SK-N-SH treated with all-trans-retinoic acid at 6 μM for 48 hours (cell line): Measurements from ENCODE around the gene EPB41L4A.

Experiments used
- ESRRG ChIP-seq: fragments of 250-450 bp; sonication (Bioruptor Pico); IDR thresholded peaks from 2 replicates; pipeline ENCODE4 v1.6.1; 2021; ENCODE audit warnings: mild to moderate bottlenecking
- ISL1 ChIP-seq: fragments of 250-450 bp; sonication (Bioruptor Pico); IDR thresholded peaks from 2 replicates; pipeline ENCODE4 v2.1.2; 2022; ENCODE audit warnings: mild to moderate bottlenecking, moderate library complexity
- OSR1 ChIP-seq: fragments of 250-450 bp; sonication (Bioruptor Pico); IDR thresholded peaks from 2 replicates; pipeline ENCODE4 v1.8.0; 2022; ENCODE audit warnings: moderate library complexity, mild to moderate bottlenecking, inconsistent platforms
- TCF4 ChIP-seq: fragments of 250-450 bp; sonication (Bioruptor Pico); IDR thresholded peaks from 2 replicates; pipeline ENCODE4 v1.8.0; 2021; ENCODE audit warnings: mild to moderate bottlenecking, moderate library complexity, borderline replicate concordance
- ZFP3 ChIP-seq: fragments of 250-450 bp; sonication (Bioruptor Pico); IDR thresholded peaks from 2 replicates; pipeline ENCODE4 v1.5.0; 2020; ENCODE audit warnings: mild to moderate bottlenecking, moderate library complexity
- ZFP30 ChIP-seq: fragments of 450-650 bp; formaldehyde crosslinking; IDR thresholded peaks from 2 replicates; pipeline ENCODE4 v1.5.0; 2022; ENCODE audit warnings: mild to moderate bottlenecking, moderate library complexity
- TF ChIP-seq, protein P1 (sequence below): fragments of 250-450 bp; sonication (Bioruptor Pico); IDR thresholded peaks from 2 replicates; pipeline ENCODE4 v1.5.1; 2020; ENCODE audit warnings: low read depth, mild to moderate bottlenecking, moderate library complexity
- TF ChIP-seq, protein P2 (sequence below): fragments of 250-450 bp; sonication (Bioruptor Pico); IDR thresholded peaks from 2 replicates; pipeline ENCODE4 v1.8.0; 2020; ENCODE audit warnings: mild to moderate bottlenecking, moderate library complexity, borderline replicate concordance
- TF ChIP-seq, protein P3 (sequence below): fragments of 250-450 bp; sonication (Bioruptor Pico); IDR thresholded peaks from 2 replicates; pipeline ENCODE4 v1.5.1; 2021; ENCODE audit warnings: mild to moderate bottlenecking, moderate library complexity
- TF ChIP-seq, protein P4 (sequence below): fragments of 250-450 bp; sonication (Bioruptor Pico); IDR thresholded peaks from 2 replicates; pipeline ENCODE4 v1.5.0; 2020; ENCODE audit warnings: mild to moderate bottlenecking, moderate library complexity

DNA sequence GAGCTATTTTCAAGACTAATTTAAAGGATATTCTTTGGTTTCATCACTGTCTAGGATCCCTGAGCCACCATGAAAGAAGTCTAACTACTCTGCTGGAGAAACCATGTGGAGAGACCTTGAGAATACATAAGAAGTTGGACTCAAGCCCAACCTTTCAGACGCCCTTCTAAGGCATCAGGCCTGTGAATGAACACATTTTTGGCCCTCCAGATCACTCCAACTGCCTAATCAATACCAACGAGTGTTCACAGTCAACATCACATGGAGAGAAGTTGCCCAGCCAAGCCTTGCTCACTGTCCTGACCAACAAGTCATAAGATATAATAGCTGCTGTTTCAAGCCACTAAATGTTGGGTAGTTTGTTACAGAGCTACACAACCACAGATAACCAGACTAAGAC lies 100.7 kb downstream of the EPB41L4A start:
- no peak for TF ChIP-seq ISL1 (CRISPR knock-in tag)
- no peak for TF ChIP-seq ZFP30 (CRISPR knock-in tag)
- TF ChIP-seq, protein P1, sequence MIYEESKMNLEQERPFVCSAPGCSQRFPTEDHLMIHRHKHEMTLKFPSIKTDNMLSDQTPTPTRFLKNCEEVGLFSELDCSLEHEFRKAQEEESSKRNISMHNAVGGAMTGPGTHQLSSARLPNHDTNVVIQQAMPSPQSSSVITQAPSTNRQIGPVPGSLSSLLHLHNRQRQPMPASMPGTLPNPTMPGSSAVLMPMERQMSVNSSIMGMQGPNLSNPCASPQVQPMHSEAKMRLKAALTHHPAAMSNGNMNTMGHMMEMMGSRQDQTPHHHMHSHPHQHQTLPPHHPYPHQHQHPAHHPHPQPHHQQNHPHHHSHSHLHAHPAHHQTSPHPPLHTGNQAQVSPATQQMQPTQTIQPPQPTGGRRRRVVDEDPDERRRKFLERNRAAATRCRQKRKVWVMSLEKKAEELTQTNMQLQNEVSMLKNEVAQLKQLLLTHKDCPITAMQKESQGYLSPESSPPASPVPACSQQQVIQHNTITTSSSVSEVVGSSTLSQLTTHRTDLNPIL (CRISPR knock-in tag), result no peak
- TF ChIP-seq, protein P2, sequence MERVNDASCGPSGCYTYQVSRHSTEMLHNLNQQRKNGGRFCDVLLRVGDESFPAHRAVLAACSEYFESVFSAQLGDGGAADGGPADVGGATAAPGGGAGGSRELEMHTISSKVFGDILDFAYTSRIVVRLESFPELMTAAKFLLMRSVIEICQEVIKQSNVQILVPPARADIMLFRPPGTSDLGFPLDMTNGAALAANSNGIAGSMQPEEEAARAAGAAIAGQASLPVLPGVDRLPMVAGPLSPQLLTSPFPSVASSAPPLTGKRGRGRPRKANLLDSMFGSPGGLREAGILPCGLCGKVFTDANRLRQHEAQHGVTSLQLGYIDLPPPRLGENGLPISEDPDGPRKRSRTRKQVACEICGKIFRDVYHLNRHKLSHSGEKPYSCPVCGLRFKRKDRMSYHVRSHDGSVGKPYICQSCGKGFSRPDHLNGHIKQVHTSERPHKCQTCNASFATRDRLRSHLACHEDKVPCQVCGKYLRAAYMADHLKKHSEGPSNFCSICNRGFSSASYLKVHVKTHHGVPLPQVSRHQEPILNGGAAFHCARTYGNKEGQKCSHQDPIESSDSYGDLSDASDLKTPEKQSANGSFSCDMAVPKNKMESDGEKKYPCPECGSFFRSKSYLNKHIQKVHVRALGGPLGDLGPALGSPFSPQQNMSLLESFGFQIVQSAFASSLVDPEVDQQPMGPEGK (CRISPR knock-in tag), result no peak
- TF ChIP-seq ZFP3 (CRISPR knock-in tag), result no peak
- TF ChIP-seq, protein P3, sequence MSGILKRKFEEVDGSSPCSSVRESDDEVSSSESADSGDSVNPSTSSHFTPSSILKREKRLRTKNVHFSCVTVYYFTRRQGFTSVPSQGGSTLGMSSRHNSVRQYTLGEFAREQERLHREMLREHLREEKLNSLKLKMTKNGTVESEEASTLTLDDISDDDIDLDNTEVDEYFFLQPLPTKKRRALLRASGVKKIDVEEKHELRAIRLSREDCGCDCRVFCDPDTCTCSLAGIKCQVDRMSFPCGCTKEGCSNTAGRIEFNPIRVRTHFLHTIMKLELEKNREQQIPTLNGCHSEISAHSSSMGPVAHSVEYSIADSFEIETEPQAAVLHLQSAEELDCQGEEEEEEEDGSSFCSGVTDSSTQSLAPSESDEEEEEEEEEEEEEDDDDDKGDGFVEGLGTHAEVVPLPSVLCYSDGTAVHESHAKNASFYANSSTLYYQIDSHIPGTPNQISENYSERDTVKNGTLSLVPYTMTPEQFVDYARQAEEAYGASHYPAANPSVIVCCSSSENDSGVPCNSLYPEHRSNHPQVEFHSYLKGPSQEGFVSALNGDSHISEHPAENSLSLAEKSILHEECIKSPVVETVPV (CRISPR knock-in tag), result no peak
- TF ChIP-seq OSR1 (CRISPR knock-in tag), result no peak
- TF ChIP-seq, protein P4, sequence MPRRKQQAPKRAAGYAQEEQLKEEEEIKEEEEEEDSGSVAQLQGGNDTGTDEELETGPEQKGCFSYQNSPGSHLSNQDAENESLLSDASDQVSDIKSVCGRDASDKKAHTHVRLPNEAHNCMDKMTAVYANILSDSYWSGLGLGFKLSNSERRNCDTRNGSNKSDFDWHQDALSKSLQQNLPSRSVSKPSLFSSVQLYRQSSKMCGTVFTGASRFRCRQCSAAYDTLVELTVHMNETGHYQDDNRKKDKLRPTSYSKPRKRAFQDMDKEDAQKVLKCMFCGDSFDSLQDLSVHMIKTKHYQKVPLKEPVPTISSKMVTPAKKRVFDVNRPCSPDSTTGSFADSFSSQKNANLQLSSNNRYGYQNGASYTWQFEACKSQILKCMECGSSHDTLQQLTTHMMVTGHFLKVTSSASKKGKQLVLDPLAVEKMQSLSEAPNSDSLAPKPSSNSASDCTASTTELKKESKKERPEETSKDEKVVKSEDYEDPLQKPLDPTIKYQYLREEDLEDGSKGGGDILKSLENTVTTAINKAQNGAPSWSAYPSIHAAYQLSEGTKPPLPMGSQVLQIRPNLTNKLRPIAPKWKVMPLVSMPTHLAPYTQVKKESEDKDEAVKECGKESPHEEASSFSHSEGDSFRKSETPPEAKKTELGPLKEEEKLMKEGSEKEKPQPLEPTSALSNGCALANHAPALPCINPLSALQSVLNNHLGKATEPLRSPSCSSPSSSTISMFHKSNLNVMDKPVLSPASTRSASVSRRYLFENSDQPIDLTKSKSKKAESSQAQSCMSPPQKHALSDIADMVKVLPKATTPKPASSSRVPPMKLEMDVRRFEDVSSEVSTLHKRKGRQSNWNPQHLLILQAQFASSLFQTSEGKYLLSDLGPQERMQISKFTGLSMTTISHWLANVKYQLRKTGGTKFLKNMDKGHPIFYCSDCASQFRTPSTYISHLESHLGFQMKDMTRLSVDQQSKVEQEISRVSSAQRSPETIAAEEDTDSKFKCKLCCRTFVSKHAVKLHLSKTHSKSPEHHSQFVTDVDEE (CRISPR knock-in tag), result no peak
- no peak for TF ChIP-seq ESRRG (CRISPR knock-in tag)
- TF ChIP-seq TCF4 (CRISPR knock-in tag), result no peak
